HCT116 (cell line): Measurements from ENCODE around the gene GPR26. TPM values are rescaled to one million over a fixed set of nuclear protein-coding genes. Genes with fewer than 3 reads are reported as not detected.

Experiments used
- ATAC-seq: fragments of 200-7000 bp; cut with Tn5 transposase; 2 replicates; pipeline ENCODE4 v1.9.1; 2020; ENCODE audit warnings: mild to moderate bottlenecking, moderate library complexity
- BruUV-seq: library from RNA; stranded (reverse); fragments of 400-500 nt; replicated peaks from 2 replicates; lab custom pipeline; 2021; lab: Mats Ljungman, UMichigan
- CTCF ChIA-PET: fragments of 300-600 bp; sonication (Branson Sonifier 250); formaldehyde crosslinking; loops from one replicate; lab custom pipeline; 2021; ENCODE audit warnings: antibody characterized with exemption; lab: Charles Lee
- POLR2A ChIA-PET: fragments of 300-600, 350-600 bp; sonication (Branson Sonifier 250); formaldehyde crosslinking; loops from one replicate; lab custom pipeline; 2021; ENCODE audit warnings: antibody characterized with exemption; lab: Charles Lee
- RAD21 ChIA-PET, 2 experiments: fragments of 300-600 bp; sonication (Branson Sonifier 250); formaldehyde crosslinking; loops; one replicate each; lab custom pipeline; 2023; ENCODE audit warnings: low total read pairs in 2 of 2; ENCODE audit not compliant: uncharacterized antibody in 2 of 2, unreplicated experiment in 2 of 2, low non-redundant PET in 1 of 2; lab: Charles Lee
- DNase-seq: peaks from one replicate; pipeline ENCODE4 v3.0.0-alpha.2; 2010; ENCODE audit warnings: low read depth, low spot score
- H2AFZ ChIP-seq: fragments of 200-600 bp; shearing (Covaris generic), sonication (generic); 2 replicates; pipeline ENCODE4 v1.6.1; 2017; ENCODE audit warnings: low read depth, mixed run types, mixed read lengths, antibody characterized with exemption, low read length; ENCODE audit not compliant: poor library complexity, severe bottlenecking
- H3K27ac ChIP-seq: 2 replicates; pipeline ENCODE4 v1.5.1; 2012; ENCODE audit warnings: low read depth, low read length
- H3K27me3 ChIP-seq: fragments of 200-600 bp; sonication (generic); 2 replicates; pipeline ENCODE4 v1.6.1; 2016; ENCODE audit warnings: mixed run types, low read length, mixed read lengths; ENCODE audit not compliant: insufficient read depth
- H3K36me3 ChIP-seq, 2 experiments: fragments of 200-500 bp in 1 of 2; fragments of 200-600 bp in 1 of 2; sonication (Bioruptor generic) in 1 of 2; sonication (generic) in 1 of 2; 2 replicates each; pipeline versions ENCODE4 v1.5.1 to v1.6.1; 2014 to 2016; ENCODE audit warnings: low read length in 2 of 2, inconsistent platforms in 1 of 2, mixed read lengths in 1 of 2, mixed run types in 1 of 2; ENCODE audit not compliant: insufficient read depth in 2 of 2, control insufficient read depth in 1 of 2
- H3K4me1 ChIP-seq, 2 experiments: fragments of 200-600 bp in 1 of 2; sonication (generic) in 1 of 2; 2 replicates each; pipeline versions ENCODE4 v1.5.1 to v1.6.1; 2012 to 2017; ENCODE audit warnings: low read length in 2 of 2, inconsistent platforms in 1 of 2, mild to moderate bottlenecking in 1 of 2, mixed read lengths in 1 of 2, mixed run types in 1 of 2, moderate library complexity in 1 of 2; ENCODE audit not compliant: insufficient read depth in 2 of 2, control insufficient read depth in 1 of 2
- H3K4me2 ChIP-seq: fragments of 200-600 bp; sonication (generic); 2 replicates; pipeline ENCODE4 v1.6.1; 2017; ENCODE audit warnings: mixed run types, low read length, mixed read lengths
- H3K4me3 ChIP-seq, 2 experiments: fragments of 200-600 bp in 1 of 2; sonication (generic) in 1 of 2; replicated peaks in 1 of 2; 2 replicates each; pipeline ENCODE4 v1.5.1; 2011 to 2016; ENCODE audit warnings: low read length in 2 of 2, control low read depth in 1 of 2, low read depth in 1 of 2, mild to moderate bottlenecking in 1 of 2, mixed read lengths in 1 of 2, mixed run types in 1 of 2
- H3K79me2 ChIP-seq: fragments of 200-600 bp; sonication (generic); 2 replicates; pipeline ENCODE4 v1.6.1; 2017; ENCODE audit warnings: mild to moderate bottlenecking, mixed run types, low read length, moderate library complexity, mixed read lengths; ENCODE audit not compliant: insufficient read depth
- H3K9ac ChIP-seq: fragments of 200-600 bp; sonication (generic); 2 replicates; pipeline ENCODE4 v1.6.1; 2016; ENCODE audit warnings: low read length, mixed read lengths
- H3K9me2 ChIP-seq: fragments of 200-600 bp; sonication (generic), shearing (Covaris generic); 2 replicates; pipeline ENCODE4 v1.6.1; 2017; ENCODE audit warnings: mixed run types, mild to moderate bottlenecking, moderate library complexity; ENCODE audit not compliant: insufficient read depth
- H3K9me3 ChIP-seq, 2 experiments: fragments of 200-500 bp in 1 of 2; fragments of 200-600 bp in 1 of 2; sonication (Bioruptor generic) in 1 of 2; sonication (generic) in 1 of 2; 2 replicates each; pipeline ENCODE4 v1.6.1; 2014 to 2017; ENCODE audit warnings: low read length in 2 of 2, mixed read lengths in 2 of 2, inconsistent platforms in 1 of 2, low read depth in 1 of 2, mild to moderate bottlenecking in 1 of 2, mixed run types in 1 of 2, moderate library complexity in 1 of 2; ENCODE audit not compliant: control insufficient read depth in 1 of 2, insufficient read depth in 1 of 2
- H4K20me1 ChIP-seq: fragments of 200-600 bp; sonication (generic), shearing (Covaris generic); 2 replicates; pipeline ENCODE4 v1.6.1; 2017; ENCODE audit warnings: mixed run types, mild to moderate bottlenecking, moderate library complexity; ENCODE audit not compliant: insufficient read depth
- CBX3 ChIP-seq: IDR thresholded peaks from 2 replicates; pipeline ENCODE4 v1.6.1; 2012; ENCODE audit warnings: low read depth
- CEBPB ChIP-seq: IDR thresholded peaks from 2 replicates; pipeline ENCODE4 v1.6.1; 2012; ENCODE audit warnings: low read depth
- EGR1 ChIP-seq: IDR thresholded peaks from 2 replicates; pipeline ENCODE4 v1.6.1; 2012; ENCODE audit warnings: low read depth
- ELF1 ChIP-seq: IDR thresholded peaks from 2 replicates; pipeline ENCODE4 v1.6.1; 2012; ENCODE audit warnings: low read depth, borderline replicate concordance
- FOSL1 ChIP-seq: IDR thresholded peaks from 2 replicates; pipeline ENCODE4 v1.6.1; 2012; ENCODE audit warnings: low read depth
- JUND ChIP-seq: IDR thresholded peaks from 2 replicates; pipeline ENCODE4 v1.6.1; 2012
- RAD21 ChIP-seq: IDR thresholded peaks from 2 replicates; pipeline ENCODE4 v1.6.1; 2012; ENCODE audit warnings: low read depth, mild to moderate bottlenecking
- SP1 ChIP-seq: IDR thresholded peaks from 2 replicates; pipeline ENCODE4 v1.6.1; 2012; ENCODE audit warnings: low read depth
- SRF ChIP-seq: IDR thresholded peaks from 2 replicates; pipeline ENCODE4 v1.6.1; 2012; ENCODE audit warnings: low read depth
- YY1 ChIP-seq: IDR thresholded peaks from 2 replicates; pipeline ENCODE4 v1.6.1; 2011; ENCODE audit warnings: low read length, low read depth, moderate library complexity, mild to moderate bottlenecking; ENCODE audit not compliant: insufficient replicate concordance; ENCODE audit errors: extremely low read depth
- ZFX ChIP-seq: fragments of 450-650 bp; IDR thresholded peaks from 2 replicates; pipeline ENCODE4 v1.6.1; 2017
- ZNF274 ChIP-seq: fragments of 200-500 bp; sonication (Bioruptor generic); IDR thresholded peaks from 2 replicates; pipeline ENCODE4 v1.6.1; 2014; ENCODE audit warnings: mild to moderate bottlenecking, low read depth, low read length, inconsistent platforms
- intact Hi-C: fragments of 100-400 bp; cut with micrococcal nuclease; formaldehyde crosslinking; loops from 2 replicates; pipeline ENCODE4 v1.10.0; 2022
- total RNA-seq: library from RNA; stranded (reverse); gene quantifications from one replicate; pipeline ENCODE4 v1.2.1, GENCODE V29; 2021; ENCODE audit not compliant: unreplicated experiment
- TF ChIP-seq, protein P1 (sequence below): IDR thresholded peaks from 2 replicates; pipeline ENCODE4 v1.6.1; 2012
- TF ChIP-seq, protein P2 (sequence below): IDR thresholded peaks from 2 replicates; pipeline ENCODE4 v1.6.1; 2011; ENCODE audit warnings: mild to moderate bottlenecking, low read length, moderate library complexity; ENCODE audit not compliant: insufficient replicate concordance; ENCODE audit errors: extremely low read depth
- TF ChIP-seq, protein P3 (sequence below): IDR thresholded peaks from 2 replicates; pipeline ENCODE4 v1.6.1; 2012
- TF ChIP-seq, protein P4 (sequence below): IDR thresholded peaks from 2 replicates; pipeline ENCODE4 v1.6.1; 2012; ENCODE audit warnings: low read depth

Gene GPR26
- total RNA-seq, 1 experiment from 2014 or later: not detected

DNA sequence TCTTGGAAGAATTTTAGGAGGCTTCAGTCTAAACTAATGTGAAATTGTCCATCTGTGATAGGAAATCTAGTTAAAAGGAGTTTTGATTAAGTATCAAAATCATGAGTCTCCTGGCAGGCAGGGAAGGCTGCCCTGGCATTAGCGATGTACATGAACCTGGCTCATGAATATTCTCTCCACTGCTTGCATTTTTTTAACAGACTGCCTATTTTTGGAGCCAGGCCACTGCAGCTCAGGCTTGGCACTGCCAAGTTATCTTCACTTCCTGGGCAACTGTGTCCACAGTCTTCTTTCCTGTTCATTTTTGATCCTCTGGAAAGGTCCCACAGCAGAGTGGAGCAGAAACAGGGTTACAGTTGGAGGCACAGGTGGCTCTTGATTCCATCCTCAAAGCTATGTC lies 7.0 kb downstream of the GPR26 start (continued):
- TF ChIP-seq CEBPB: no peak

DNA sequence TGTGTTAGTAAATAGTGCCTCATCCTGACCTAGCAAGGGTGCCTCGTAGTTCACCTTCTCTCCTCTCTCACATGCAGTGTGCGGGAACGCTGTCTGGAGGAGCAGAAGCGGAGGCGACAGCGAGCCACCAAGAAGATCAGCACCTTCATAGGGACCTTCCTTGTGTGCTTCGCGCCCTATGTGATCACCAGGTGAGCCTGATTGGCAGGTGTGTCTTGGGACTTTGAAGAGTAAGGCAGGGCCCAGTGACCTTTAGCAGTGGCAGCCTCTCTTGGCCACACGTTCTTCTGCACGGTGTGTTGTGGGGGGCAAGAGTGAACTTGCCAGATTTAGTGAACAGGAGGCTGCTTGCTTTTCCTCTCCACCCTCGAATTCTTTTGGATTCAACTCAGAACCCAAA lies 8.6 kb downstream of the GPR26 start:
- BruUV-seq: no TSS peak
- Histone ChIP-seq H3K79me2 (no peaks in the 10 kb centered on the region), H3K4me1 (no peaks in the 10 kb centered on the region), H3K9ac (no peak overlapping the region), H3K9me3 (no peaks in the 10 kb centered on the region), H2AFZ (no peak overlapping the region), H3K36me3 (no peaks in the 10 kb centered on the region), H3K27ac (no peak overlapping the region), H3K9me2 (no peaks in the 10 kb centered on the region), H4K20me1 (no peaks in the 10 kb centered on the region), H3K27me3 (peaks cover 80% of the 10 kb centered on the region), H3K4me3 (no peak overlapping the region), H3K4me2 (no peak overlapping the region)
- no peak for TF ChIP-seq JUND
- TF ChIP-seq, protein P1, sequence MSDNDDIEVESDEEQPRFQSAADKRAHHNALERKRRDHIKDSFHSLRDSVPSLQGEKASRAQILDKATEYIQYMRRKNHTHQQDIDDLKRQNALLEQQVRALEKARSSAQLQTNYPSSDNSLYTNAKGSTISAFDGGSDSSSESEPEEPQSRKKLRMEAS: no peak
- TF ChIP-seq SRF: no peak
- no peak for TF ChIP-seq EGR1
- no peak for TF ChIP-seq CBX3
- no peak for TF ChIP-seq ZFX
- TF ChIP-seq CEBPB: no peak
- no peak for TF ChIP-seq YY1
- TF ChIP-seq FOSL1: no peak
- TF ChIP-seq, protein P2, sequence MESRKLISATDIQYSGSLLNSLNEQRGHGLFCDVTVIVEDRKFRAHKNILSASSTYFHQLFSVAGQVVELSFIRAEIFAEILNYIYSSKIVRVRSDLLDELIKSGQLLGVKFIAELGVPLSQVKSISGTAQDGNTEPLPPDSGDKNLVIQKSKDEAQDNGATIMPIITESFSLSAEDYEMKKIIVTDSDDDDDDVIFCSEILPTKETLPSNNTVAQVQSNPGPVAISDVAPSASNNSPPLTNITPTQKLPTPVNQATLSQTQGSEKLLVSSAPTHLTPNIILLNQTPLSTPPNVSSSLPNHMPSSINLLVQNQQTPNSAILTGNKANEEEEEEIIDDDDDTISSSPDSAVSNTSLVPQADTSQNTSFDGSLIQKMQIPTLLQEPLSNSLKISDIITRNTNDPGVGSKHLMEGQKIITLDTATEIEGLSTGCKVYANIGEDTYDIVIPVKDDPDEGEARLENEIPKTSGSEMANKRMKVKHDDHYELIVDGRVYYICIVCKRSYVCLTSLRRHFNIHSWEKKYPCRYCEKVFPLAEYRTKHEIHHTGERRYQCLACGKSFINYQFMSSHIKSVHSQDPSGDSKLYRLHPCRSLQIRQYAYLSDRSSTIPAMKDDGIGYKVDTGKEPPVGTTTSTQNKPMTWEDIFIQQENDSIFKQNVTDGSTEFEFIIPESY: no peak
- no peak for TF ChIP-seq ELF1
- TF ChIP-seq, protein P3, sequence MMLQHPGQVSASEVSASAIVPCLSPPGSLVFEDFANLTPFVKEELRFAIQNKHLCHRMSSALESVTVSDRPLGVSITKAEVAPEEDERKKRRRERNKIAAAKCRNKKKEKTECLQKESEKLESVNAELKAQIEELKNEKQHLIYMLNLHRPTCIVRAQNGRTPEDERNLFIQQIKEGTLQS: no peak
- no peak for TF ChIP-seq ZNF274
- TF ChIP-seq, protein P4, sequence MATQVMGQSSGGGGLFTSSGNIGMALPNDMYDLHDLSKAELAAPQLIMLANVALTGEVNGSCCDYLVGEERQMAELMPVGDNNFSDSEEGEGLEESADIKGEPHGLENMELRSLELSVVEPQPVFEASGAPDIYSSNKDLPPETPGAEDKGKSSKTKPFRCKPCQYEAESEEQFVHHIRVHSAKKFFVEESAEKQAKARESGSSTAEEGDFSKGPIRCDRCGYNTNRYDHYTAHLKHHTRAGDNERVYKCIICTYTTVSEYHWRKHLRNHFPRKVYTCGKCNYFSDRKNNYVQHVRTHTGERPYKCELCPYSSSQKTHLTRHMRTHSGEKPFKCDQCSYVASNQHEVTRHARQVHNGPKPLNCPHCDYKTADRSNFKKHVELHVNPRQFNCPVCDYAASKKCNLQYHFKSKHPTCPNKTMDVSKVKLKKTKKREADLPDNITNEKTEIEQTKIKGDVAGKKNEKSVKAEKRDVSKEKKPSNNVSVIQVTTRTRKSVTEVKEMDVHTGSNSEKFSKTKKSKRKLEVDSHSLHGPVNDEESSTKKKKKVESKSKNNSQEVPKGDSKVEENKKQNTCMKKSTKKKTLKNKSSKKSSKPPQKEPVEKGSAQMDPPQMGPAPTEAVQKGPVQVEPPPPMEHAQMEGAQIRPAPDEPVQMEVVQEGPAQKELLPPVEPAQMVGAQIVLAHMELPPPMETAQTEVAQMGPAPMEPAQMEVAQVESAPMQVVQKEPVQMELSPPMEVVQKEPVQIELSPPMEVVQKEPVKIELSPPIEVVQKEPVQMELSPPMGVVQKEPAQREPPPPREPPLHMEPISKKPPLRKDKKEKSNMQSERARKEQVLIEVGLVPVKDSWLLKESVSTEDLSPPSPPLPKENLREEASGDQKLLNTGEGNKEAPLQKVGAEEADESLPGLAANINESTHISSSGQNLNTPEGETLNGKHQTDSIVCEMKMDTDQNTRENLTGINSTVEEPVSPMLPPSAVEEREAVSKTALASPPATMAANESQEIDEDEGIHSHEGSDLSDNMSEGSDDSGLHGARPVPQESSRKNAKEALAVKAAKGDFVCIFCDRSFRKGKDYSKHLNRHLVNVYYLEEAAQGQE: no peak
- TF ChIP-seq SP1: no peak
- no peak for TF ChIP-seq RAD21
- ChIA-PET CTCF (no interaction called here), POLR2A (no interaction called here), RAD21 (no interaction called here)
- DNase-seq (no peak), ATAC-seq (no peak)
- intact Hi-C loops: no loop called here
